ENCODE data around the gene WDR17.

WDR17 gene

GRCh38 chr4:176036585-176037205 is 28.9 kb upstream of the WDR17 start:
- Histone ChIP-seq H3K4ac (ENCODE audit: low read depth, low read length) (no peak overlapping the region), H2BK120ac (ENCODE audit: insufficient read depth, low read length, poor library complexity) (no peak overlapping the region), H3K4me3 (ENCODE audit: low read depth, low read length) (no peak overlapping the region), H2AK5ac (ENCODE audit: low read length) (no peak overlapping the region), H2AFZ (ENCODE audit: insufficient read depth, low read length, poor library complexity) (no peak overlapping the region), H3K9me3 (ENCODE audit: insufficient read depth, low read depth, low read length) (no peaks in the 10 kb centered on the region), H3K9ac (ENCODE audit: low read length) (no peak overlapping the region), H4K8ac (ENCODE audit: low read depth, low read length) (no peak overlapping the region), H4K91ac (ENCODE audit: low read depth, low read length) (no peak overlapping the region), H3K4me1 (ENCODE audit: control insufficient read depth in 1 of 2, insufficient read depth in 2 of 2, low read length in 2 of 2) (no peaks in the 10 kb centered on the region), H3K27me3 (ENCODE audit: insufficient read depth, low read length) (no peaks in the 10 kb centered on the region), H2BK12ac (ENCODE audit: low read length) (no peak overlapping the region), H3K27ac (ENCODE audit: low read depth, low read length) (no peak overlapping the region), H4K12ac (ENCODE audit: low read depth, low read length) (no peak overlapping the region), H3K18ac (ENCODE audit: low read length) (no peak overlapping the region), H3K79me2 (ENCODE audit: control insufficient read depth, insufficient read depth, low read length, poor library complexity) (no peaks in the 10 kb centered on the region), H3K79me1 (ENCODE audit: low read length) (no peaks in the 10 kb centered on the region), H3K14ac (ENCODE audit: low read length) (no peak overlapping the region), H3K36me3 (ENCODE audit: control insufficient read depth in 1 of 2, insufficient read depth in 2 of 2, low read length in 2 of 2) (no peaks in the 10 kb centered on the region), H2BK5ac (ENCODE audit: low read depth, low read length, poor library complexity) (no peak overlapping the region), H3K4me2 (ENCODE audit: low read length) (no peak overlapping the region), H3K23ac (ENCODE audit: low read length) (no peak overlapping the region)
- no CpG with 5 or more reads among the region's 3 CpGs for WGBS (ENCODE audit: extremely low coverage, insufficient coverage, insufficient read length)
- DNase-seq, result no peak

- no CpG with 5 or more reads among the region's 5 CpGs for WGBS (ENCODE audit: extremely low coverage, insufficient coverage, insufficient read length)
- H3K79me2 ChIP-seq (ENCODE audit: control insufficient read depth, insufficient read depth, low read length, poor library complexity), result no peaks in the 10 kb centered on the region
- H4K91ac ChIP-seq (ENCODE audit: low read depth, low read length), result no peak overlapping the region
- no peak overlapping the region for H3K18ac ChIP-seq (ENCODE audit: low read length)
- H3K23ac ChIP-seq (ENCODE audit: low read length), result no peak overlapping the region
- no peak overlapping the region for H2AK5ac ChIP-seq (ENCODE audit: low read length)
- no peaks in the 10 kb centered on the region for H3K4me1 ChIP-seq (ENCODE audit: control insufficient read depth in 1 of 2, insufficient read depth in 2 of 2, low read length in 2 of 2)
- H3K9ac ChIP-seq (ENCODE audit: low read length), result no peak overlapping the region
- no peak for DNase-seq
- H2BK5ac ChIP-seq (ENCODE audit: low read depth, low read length, poor library complexity), result no peak overlapping the region
- no peak overlapping the region for H3K4me2 ChIP-seq (ENCODE audit: low read length)
- H3K14ac ChIP-seq (ENCODE audit: low read length), result no peak overlapping the region
- H2BK120ac ChIP-seq (ENCODE audit: insufficient read depth, low read length, poor library complexity), result no peak overlapping the region
- H3K4ac ChIP-seq (ENCODE audit: low read depth, low read length), result no peak overlapping the region
- H3K36me3 ChIP-seq (ENCODE audit: control insufficient read depth in 1 of 2, insufficient read depth in 2 of 2, low read length in 2 of 2), result no peaks in the 10 kb centered on the region
- no peak overlapping the region for H3K27ac ChIP-seq (ENCODE audit: low read depth, low read length)
- no peak overlapping the region for H2AFZ ChIP-seq (ENCODE audit: insufficient read depth, low read length, poor library complexity)
- H3K79me1 ChIP-seq (ENCODE audit: low read length), result no peaks in the 10 kb centered on the region
- no peak overlapping the region for H3K4me3 ChIP-seq (ENCODE audit: low read depth, low read length)
- H3K9me3 ChIP-seq (ENCODE audit: insufficient read depth, low read depth, low read length), result no peaks in the 10 kb centered on the region
- H4K8ac ChIP-seq (ENCODE audit: low read depth, low read length), result no peak overlapping the region
- H4K12ac ChIP-seq (ENCODE audit: low read depth, low read length), result no peak overlapping the region
- H3K27me3 ChIP-seq (ENCODE audit: insufficient read depth, low read length), result no peaks in the 10 kb centered on the region
- H2BK12ac ChIP-seq (ENCODE audit: low read length), result no peak overlapping the region
Measured at GRCh38 chr4:176038789-176039188, 26.9 kb upstream of the WDR17 start.

- H3K14ac ChIP-seq (ENCODE audit: low read length), result no peak overlapping the region
- H3K27ac ChIP-seq (ENCODE audit: low read depth, low read length), result no peak overlapping the region
- no peak overlapping the region for H2AFZ ChIP-seq (ENCODE audit: insufficient read depth, low read length, poor library complexity)
- no peak overlapping the region for H3K4me2 ChIP-seq (ENCODE audit: low read length)
- H3K36me3 ChIP-seq (ENCODE audit: control insufficient read depth in 1 of 2, insufficient read depth in 2 of 2, low read length in 2 of 2), result no peaks in the 10 kb centered on the region
- no peaks in the 10 kb centered on the region for H3K27me3 ChIP-seq (ENCODE audit: insufficient read depth, low read length)
- no peak overlapping the region for H2AK5ac ChIP-seq (ENCODE audit: low read length)
- H3K18ac ChIP-seq (ENCODE audit: low read length), result no peak overlapping the region
- no peak overlapping the region for H3K4ac ChIP-seq (ENCODE audit: low read depth, low read length)
- DNase-seq, result no peak
- H4K12ac ChIP-seq (ENCODE audit: low read depth, low read length), result no peak overlapping the region
- H3K4me1 ChIP-seq (ENCODE audit: control insufficient read depth in 1 of 2, insufficient read depth in 2 of 2, low read length in 2 of 2), result no peaks in the 10 kb centered on the region
- H2BK120ac ChIP-seq (ENCODE audit: insufficient read depth, low read length, poor library complexity), result no peak overlapping the region
- no peak overlapping the region for H2BK12ac ChIP-seq (ENCODE audit: low read length)
- no peak overlapping the region for H3K23ac ChIP-seq (ENCODE audit: low read length)
- H3K9ac ChIP-seq (ENCODE audit: low read length), result no peak overlapping the region
- H3K79me1 ChIP-seq (ENCODE audit: low read length), result no peaks in the 10 kb centered on the region
- H2BK5ac ChIP-seq (ENCODE audit: low read depth, low read length, poor library complexity), result no peak overlapping the region
- H3K9me3 ChIP-seq (ENCODE audit: insufficient read depth, low read depth, low read length), result no peaks in the 10 kb centered on the region
- no peaks in the 10 kb centered on the region for H3K79me2 ChIP-seq (ENCODE audit: control insufficient read depth, insufficient read depth, low read length, poor library complexity)
- no peak overlapping the region for H4K91ac ChIP-seq (ENCODE audit: low read depth, low read length)
- no peak overlapping the region for H3K4me3 ChIP-seq (ENCODE audit: low read depth, low read length)
- H4K8ac ChIP-seq (ENCODE audit: low read depth, low read length), result no peak overlapping the region
Measured at GRCh38 chr4:176042195-176042594, 23.4 kb upstream of the WDR17 start.

GRCh38 chr4:176043838-176044588 is 21.6 kb upstream of the WDR17 start:
- Histone ChIP-seq H3K4me1 (ENCODE audit: control insufficient read depth in 1 of 2, insufficient read depth in 2 of 2, low read length in 2 of 2) (no peaks in the 10 kb centered on the region), H3K79me1 (ENCODE audit: low read length) (no peaks in the 10 kb centered on the region), H3K27ac (ENCODE audit: low read depth, low read length) (no peak overlapping the region), H2BK120ac (ENCODE audit: insufficient read depth, low read length, poor library complexity) (no peak overlapping the region), H3K9ac (ENCODE audit: low read length) (no peak overlapping the region), H3K36me3 (ENCODE audit: control insufficient read depth in 1 of 2, insufficient read depth in 2 of 2, low read length in 2 of 2) (no peaks in the 10 kb centered on the region), H3K9me3 (ENCODE audit: insufficient read depth, low read depth, low read length) (no peaks in the 10 kb centered on the region), H2BK5ac (ENCODE audit: low read depth, low read length, poor library complexity) (no peak overlapping the region), H3K14ac (ENCODE audit: low read length) (no peak overlapping the region), H3K27me3 (ENCODE audit: insufficient read depth, low read length) (no peaks in the 10 kb centered on the region), H3K18ac (ENCODE audit: low read length) (no peak overlapping the region), H3K23ac (ENCODE audit: low read length) (no peak overlapping the region), H3K4me2 (ENCODE audit: low read length) (no peak overlapping the region), H4K91ac (ENCODE audit: low read depth, low read length) (no peak overlapping the region), H4K8ac (ENCODE audit: low read depth, low read length) (no peak overlapping the region), H2AFZ (ENCODE audit: insufficient read depth, low read length, poor library complexity) (no peak overlapping the region), H3K4ac (ENCODE audit: low read depth, low read length) (no peak overlapping the region), H2BK12ac (ENCODE audit: low read length) (no peak overlapping the region), H4K12ac (ENCODE audit: low read depth, low read length) (no peak overlapping the region), H3K4me3 (ENCODE audit: low read depth, low read length) (peak overlapping the region; percentile 32), H2AK5ac (ENCODE audit: low read length) (no peak overlapping the region), H3K79me2 (ENCODE audit: control insufficient read depth, insufficient read depth, low read length, poor library complexity) (no peaks in the 10 kb centered on the region)
- DNase-seq, result no peak
- no CpG with 5 or more reads among the region's 9 CpGs for WGBS (ENCODE audit: extremely low coverage, insufficient coverage, insufficient read length)
